ENCODE measurements around the gene FPR1. TPM values are rescaled to one million over a fixed set of nuclear protein-coding genes. Genes with fewer than 3 reads are reported as not detected.
A peak's percentile ranks its signal among the peaks of the same experiment; 100 is the strongest.

The FPR1 gene
- total RNA-seq, 1 donor = 5.1 TPM

GRCh38 chr19:51722492-51722891 is 29.2 kb downstream of the FPR1 start:
- no peak for DNase-seq (ENCODE audit: insufficient read length, low spot score, missing footprints)
- H3K27me3 ChIP-seq (ENCODE audit: insufficient read depth, low read length) = peaks cover 6% of the 10 kb centered on the region
- H3K4me3 ChIP-seq (ENCODE audit: insufficient read depth, low read length) = peak overlapping the region; percentile 50
- H3K79me2 ChIP-seq (ENCODE audit: insufficient read depth, low read length) = peaks cover 40% of the 10 kb centered on the region
- no peak overlapping the region for H2AFZ ChIP-seq (ENCODE audit: low read length)
- peak overlapping the region; percentile 62 for H3K4me2 ChIP-seq (ENCODE audit: insufficient read depth, low read length)
- H4K20me1 ChIP-seq (ENCODE audit: insufficient read depth, low read length) = no peaks in the 10 kb centered on the region
- no peaks in the 10 kb centered on the region for H3K9me3 ChIP-seq (ENCODE audit: low read depth, low read length)
- TF ChIP-seq CTCF (IDR thresholded peaks at IDR 0.05; ENCODE audit: extremely low read depth, low read depth, low read length) = no peak
- peaks cover 27% of the 10 kb centered on the region for H3K4me1 ChIP-seq (ENCODE audit: insufficient read depth, low read length)
- H3K36me3 ChIP-seq (ENCODE audit: insufficient read depth, low read length) = peaks cover 4% of the 10 kb centered on the region
- peak overlapping the region; percentile 77 for H3K27ac ChIP-seq (ENCODE audit: low read depth, low read length)

GRCh38 chr19:51721905-51722304 is 29.8 kb downstream of the FPR1 start:
- Histone ChIP-seq H3K36me3 (ENCODE audit: insufficient read depth, low read length) (peaks cover 10% of the 10 kb centered on the region), H2AFZ (ENCODE audit: low read length) (no peak overlapping the region), H3K27ac (ENCODE audit: low read depth, low read length) (peak overlapping the region; percentile 17), H3K27me3 (ENCODE audit: insufficient read depth, low read length) (peaks cover 6% of the 10 kb centered on the region), H3K79me2 (ENCODE audit: insufficient read depth, low read length) (peaks cover 41% of the 10 kb centered on the region), H3K4me2 (ENCODE audit: insufficient read depth, low read length) (peak overlapping the region; percentile 62), H4K20me1 (ENCODE audit: insufficient read depth, low read length) (no peaks in the 10 kb centered on the region), H3K4me1 (ENCODE audit: insufficient read depth, low read length) (peaks cover 21% of the 10 kb centered on the region), H3K4me3 (ENCODE audit: insufficient read depth, low read length) (peak overlapping the region; percentile 46), H3K9me3 (ENCODE audit: low read depth, low read length) (no peaks in the 10 kb centered on the region)
- DNase-seq (ENCODE audit: insufficient read length, low spot score, missing footprints) = no peak
- no peak for TF ChIP-seq CTCF (IDR thresholded peaks at IDR 0.05; ENCODE audit: extremely low read depth, low read depth, low read length)

- Histone ChIP-seq H3K4me3 (ENCODE audit: insufficient read depth, low read length) (peak overlapping the region; percentile 68), H4K20me1 (ENCODE audit: insufficient read depth, low read length) (no peaks in the 10 kb centered on the region), H3K4me2 (ENCODE audit: insufficient read depth, low read length) (peak overlapping the region; percentile 73), H3K4me1 (ENCODE audit: insufficient read depth, low read length) (peaks cover 4% of the 10 kb centered on the region), H3K36me3 (ENCODE audit: insufficient read depth, low read length) (peaks cover 13% of the 10 kb centered on the region), H2AFZ (ENCODE audit: low read length) (peak overlapping the region; percentile 64), H3K27ac (ENCODE audit: low read depth, low read length) (no peak overlapping the region), H3K9me3 (ENCODE audit: low read depth, low read length) (no peaks in the 10 kb centered on the region), H3K79me2 (ENCODE audit: insufficient read depth, low read length) (peaks cover 41% of the 10 kb centered on the region), H3K27me3 (ENCODE audit: insufficient read depth, low read length) (peaks cover 6% of the 10 kb centered on the region)
- DNase-seq (ENCODE audit: insufficient read length, low spot score, missing footprints) = peak; percentile 85
- no peak for TF ChIP-seq CTCF (IDR thresholded peaks at IDR 0.05; ENCODE audit: extremely low read depth, low read depth, low read length)
Observed at GRCh38 chr19:51719251-51719988, 32.3 kb downstream of the FPR1 start.

- no peaks in the 10 kb centered on the region for H3K9me3 ChIP-seq (ENCODE audit: low read depth, low read length)
- no peaks in the 10 kb centered on the region for H3K4me1 ChIP-seq (ENCODE audit: insufficient read depth, low read length)
- H3K36me3 ChIP-seq (ENCODE audit: insufficient read depth, low read length) = peaks cover 23% of the 10 kb centered on the region
- H3K4me2 ChIP-seq (ENCODE audit: insufficient read depth, low read length) = no peak overlapping the region
- no peak overlapping the region for H2AFZ ChIP-seq (ENCODE audit: low read length)
- DNase-seq (ENCODE audit: insufficient read length, low spot score, missing footprints) = no peak
- H3K27me3 ChIP-seq (ENCODE audit: insufficient read depth, low read length) = peaks cover 6% of the 10 kb centered on the region
- no peak overlapping the region for H3K27ac ChIP-seq (ENCODE audit: low read depth, low read length)
- H4K20me1 ChIP-seq (ENCODE audit: insufficient read depth, low read length) = no peaks in the 10 kb centered on the region
- H3K79me2 ChIP-seq (ENCODE audit: insufficient read depth, low read length) = peaks cover 25% of the 10 kb centered on the region
- no peak overlapping the region for H3K4me3 ChIP-seq (ENCODE audit: insufficient read depth, low read length)
- no peak for TF ChIP-seq CTCF (IDR thresholded peaks at IDR 0.05; ENCODE audit: extremely low read depth, low read depth, low read length)
Observed at GRCh38 chr19:51716925-51717324, 34.8 kb downstream of the FPR1 start.
